IPS-18c (cell line): ENCODE results near the gene TTC38.
"Not testable (repeated sequence)": the region's sequence is repeated elsewhere in the genome, so short reads cannot be mapped to it uniquely, and the experiment has no call there.

Source experiments
- H3K4me3 ChIP-seq: 2 replicates; pipeline ENCODE4 v1.7.0; 2013; ENCODE audit warnings: low read depth, mild to moderate bottlenecking, low read length, moderate library complexity; ENCODE audit not compliant: insufficient read depth
- H3K9me3 ChIP-seq: one replicate; pipeline ENCODE4 v1.6.1; 2013; ENCODE audit warnings: mild to moderate bottlenecking, low read length, moderate library complexity; ENCODE audit not compliant: control insufficient read depth, insufficient read depth

Gene TTC38

DNA sequence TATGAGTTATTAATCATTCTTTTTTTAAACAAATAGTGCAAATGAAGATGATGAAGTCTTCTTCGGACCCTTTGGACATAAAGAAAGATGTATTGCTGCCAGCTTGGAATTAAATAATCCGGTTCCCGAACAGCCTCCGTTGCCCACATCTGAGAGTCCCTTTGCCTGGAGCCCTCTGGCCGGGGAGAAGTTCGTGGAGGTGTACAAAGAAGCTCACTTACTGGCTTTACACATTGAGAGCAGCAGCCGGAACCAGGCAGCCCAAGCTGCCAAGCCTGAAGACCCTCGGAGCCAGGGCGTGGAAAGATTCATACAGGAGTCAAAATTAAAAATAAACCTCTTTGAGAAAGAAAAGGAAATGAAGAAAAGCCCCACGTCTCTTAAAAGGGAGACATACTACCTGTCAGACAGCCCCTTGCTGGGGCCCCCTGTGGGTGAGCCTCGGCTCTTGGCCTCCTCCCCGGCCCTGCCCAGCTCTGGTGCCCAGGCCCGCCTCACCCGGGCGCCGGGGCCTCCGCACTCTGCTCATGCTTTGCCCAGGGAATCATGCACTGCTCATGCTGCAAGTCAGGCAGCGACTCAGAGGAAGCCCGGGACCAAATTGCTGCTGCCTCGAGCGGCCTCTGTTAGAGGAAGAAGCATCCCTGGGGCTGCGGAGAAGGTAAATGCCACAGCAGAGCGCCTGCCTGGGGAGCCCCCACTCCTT, 40.6 kb downstream of the TTC38 start:
- H3K9me3 ChIP-seq = no peaks in the 10 kb centered on the region

GRCh38 chr22:46309526-46310085, 41.8 kb downstream of the TTC38 start:
- Histone ChIP-seq H3K4me3 (no peak overlapping the region), H3K9me3 (no peaks in the 10 kb centered on the region)

More for the DNA sequence above, 40.6 kb downstream of the TTC38 start:
- no peak overlapping the region for H3K4me3 ChIP-seq

DNA sequence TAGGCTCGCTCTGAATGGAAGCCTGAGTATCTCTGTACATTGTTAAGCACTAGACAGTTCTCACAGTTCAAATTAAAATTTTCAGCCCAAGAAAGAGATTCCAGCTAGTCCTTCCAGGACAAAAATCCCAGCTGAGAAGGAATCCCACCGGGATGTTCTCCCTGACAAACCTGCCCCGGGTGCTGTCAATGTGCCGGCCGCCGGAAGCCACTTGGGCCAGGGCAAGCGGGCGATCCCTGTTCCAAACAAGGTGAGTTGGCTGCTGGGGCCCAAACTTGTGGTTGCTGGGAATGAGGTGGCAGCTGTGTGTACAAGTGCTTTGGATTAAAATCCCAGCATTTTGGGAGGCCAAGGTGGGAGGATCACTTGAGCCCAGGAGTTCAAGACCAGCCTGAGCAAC, 44.2 kb downstream of the TTC38 start:
- no peaks in the 10 kb centered on the region for H3K9me3 ChIP-seq

DNA sequence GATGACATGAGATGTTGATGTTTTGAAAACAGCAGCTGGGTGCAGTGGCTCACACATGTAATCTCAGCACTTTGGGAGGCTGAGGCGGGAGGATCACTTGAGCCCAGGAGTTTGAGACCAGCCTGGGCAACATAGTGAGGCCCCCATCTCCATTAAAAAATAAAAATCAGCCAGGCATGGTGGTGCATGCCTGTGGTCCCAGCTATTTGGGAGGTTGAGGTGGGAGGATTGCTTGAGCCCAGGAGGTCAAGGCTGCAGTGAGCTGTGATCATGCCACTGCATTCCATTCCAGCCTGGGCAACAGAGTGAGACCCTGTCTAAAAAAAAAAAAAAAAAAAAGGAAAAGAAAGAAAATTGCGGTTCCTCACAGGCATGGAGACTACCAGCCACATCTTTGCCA, 45.0 kb downstream of the TTC38 start:
- not testable (repeated sequence) for H3K4me3 ChIP-seq, H3K9me3 ChIP-seq

More for the DNA sequence above, 44.2 kb downstream of the TTC38 start:
- H3K4me3 ChIP-seq = no peak overlapping the region

- no peaks in the 10 kb centered on the region for H3K9me3 ChIP-seq
- no peak overlapping the region for H3K4me3 ChIP-seq
Measured at GRCh38 chr22:46315976-46316375, 48.2 kb downstream of the TTC38 start.

- Histone ChIP-seq H3K4me3 (no peak overlapping the region), H3K9me3 (no peaks in the 10 kb centered on the region)
Measured at GRCh38 chr22:46317646-46318045, 49.8 kb downstream of the TTC38 start.

DNA sequence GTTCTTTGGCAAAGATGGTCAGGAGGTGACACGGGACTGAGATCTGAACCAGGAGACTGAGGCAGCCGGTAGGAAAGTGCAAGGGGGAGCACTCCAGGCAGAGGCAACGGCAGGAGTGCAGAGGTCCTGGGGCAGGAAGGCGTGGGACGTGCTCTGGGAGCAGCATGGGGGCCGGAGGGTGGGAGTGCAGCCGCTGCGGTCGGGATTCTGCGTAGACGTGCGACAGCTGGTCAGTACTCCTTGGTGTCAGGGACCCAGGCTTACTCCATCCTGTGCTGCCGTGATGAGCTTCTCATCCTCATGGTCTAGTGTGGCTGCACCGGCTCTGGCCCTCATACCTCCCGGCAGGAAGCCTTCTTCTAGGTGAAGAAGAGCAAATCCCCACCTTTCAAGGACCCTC, 50.8 kb downstream of the TTC38 start:
- Histone ChIP-seq H3K4me3 (no peak overlapping the region), H3K9me3 (no peaks in the 10 kb centered on the region)

DNA sequence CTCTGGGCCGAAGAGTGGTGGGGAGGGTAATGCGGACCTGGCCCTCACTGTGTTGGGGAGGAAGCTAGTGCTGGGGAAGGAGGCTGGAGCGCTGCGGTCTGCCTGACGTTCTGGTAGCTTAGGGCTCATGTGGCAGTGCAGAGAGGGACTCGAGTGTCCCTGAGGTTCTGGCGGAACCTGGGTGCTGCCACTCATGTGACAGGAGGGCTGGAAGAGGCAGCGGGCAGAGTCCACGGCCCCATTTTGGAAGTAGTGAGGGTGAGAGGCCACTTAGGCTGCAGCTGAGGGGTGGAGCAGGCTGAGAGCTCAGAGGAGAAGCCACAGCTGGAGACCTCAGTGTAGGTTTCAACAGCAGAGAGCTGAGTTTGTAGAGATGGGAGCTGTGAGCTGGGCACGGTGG, 51.5 kb downstream of the TTC38 start:
- Histone ChIP-seq H3K9me3 (no peaks in the 10 kb centered on the region), H3K4me3 (no peak overlapping the region)

DNA sequence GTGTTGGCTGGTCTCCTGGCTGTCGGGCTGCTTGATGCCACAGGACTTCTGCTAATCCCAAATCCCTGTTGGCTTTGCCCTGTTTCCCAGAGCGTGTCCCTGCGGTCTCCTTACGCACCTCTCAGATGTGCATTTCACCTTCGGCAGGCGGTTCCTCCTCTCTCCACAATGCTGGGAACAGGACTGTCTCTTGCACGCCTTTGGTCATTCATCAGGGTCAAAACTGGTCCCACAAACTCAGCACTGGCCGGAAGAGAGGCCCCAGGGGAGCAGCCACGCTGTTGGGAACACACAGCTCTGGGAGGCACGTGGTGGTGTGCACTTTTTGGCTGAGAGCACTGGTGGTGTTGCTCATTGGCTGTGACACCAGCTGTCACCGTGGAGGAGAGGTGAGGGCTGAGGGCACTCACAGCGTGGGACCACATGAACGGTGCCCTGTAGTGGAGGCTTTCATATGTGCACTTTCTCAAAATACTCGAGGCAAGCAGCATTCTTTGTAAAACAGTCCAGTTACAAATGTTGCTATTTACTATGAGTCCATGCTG, 52.4 kb downstream of the TTC38 start:
- Histone ChIP-seq H3K9me3 (no peaks in the 10 kb centered on the region), H3K4me3 (no peak overlapping the region)

GRCh38 chr22:46320716-46321386, 53.0 kb downstream of the TTC38 start:
- Histone ChIP-seq H3K9me3 (no peaks in the 10 kb centered on the region), H3K4me3 (no peak overlapping the region)

DNA sequence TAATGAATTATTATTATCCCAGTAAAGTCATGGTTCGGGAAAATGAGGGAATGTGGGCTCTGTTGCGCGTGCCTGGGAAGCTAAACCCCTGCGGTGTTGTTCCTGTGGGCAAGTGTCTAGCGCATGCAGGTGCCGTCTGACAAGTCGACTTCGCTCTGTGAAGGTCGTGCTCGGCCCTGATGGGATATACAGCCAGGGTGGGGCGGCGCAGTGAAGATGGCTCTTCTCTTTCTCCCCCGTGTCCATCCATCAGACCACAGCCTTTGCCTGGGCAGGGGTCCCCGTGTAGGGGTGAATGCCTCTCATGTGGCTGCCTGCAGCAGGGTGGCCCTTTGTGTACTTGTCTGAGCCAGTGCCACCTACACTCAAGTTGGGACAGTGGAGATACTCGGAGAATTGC, 54.9 kb downstream of the TTC38 start:
- H3K4me3 ChIP-seq = no peak overlapping the region
- no peaks in the 10 kb centered on the region for H3K9me3 ChIP-seq

GRCh38 chr22:46323162-46323561, 55.4 kb downstream of the TTC38 start:
- no peak overlapping the region for H3K4me3 ChIP-seq
- H3K9me3 ChIP-seq = no peaks in the 10 kb centered on the region

GRCh38 chr22:46326066-46326680, 58.4 kb downstream of the TTC38 start:
- Histone ChIP-seq H3K4me3 (no peak overlapping the region), H3K9me3 (no peaks in the 10 kb centered on the region)

- Histone ChIP-seq H3K4me3 (no peak overlapping the region), H3K9me3 (no peaks in the 10 kb centered on the region)
Measured at GRCh38 chr22:46327691-46328465, 60.1 kb downstream of the TTC38 start.

GRCh38 chr22:46328797-46329196, 61.0 kb downstream of the TTC38 start:
- no peak overlapping the region for H3K4me3 ChIP-seq
- no peaks in the 10 kb centered on the region for H3K9me3 ChIP-seq

DNA sequence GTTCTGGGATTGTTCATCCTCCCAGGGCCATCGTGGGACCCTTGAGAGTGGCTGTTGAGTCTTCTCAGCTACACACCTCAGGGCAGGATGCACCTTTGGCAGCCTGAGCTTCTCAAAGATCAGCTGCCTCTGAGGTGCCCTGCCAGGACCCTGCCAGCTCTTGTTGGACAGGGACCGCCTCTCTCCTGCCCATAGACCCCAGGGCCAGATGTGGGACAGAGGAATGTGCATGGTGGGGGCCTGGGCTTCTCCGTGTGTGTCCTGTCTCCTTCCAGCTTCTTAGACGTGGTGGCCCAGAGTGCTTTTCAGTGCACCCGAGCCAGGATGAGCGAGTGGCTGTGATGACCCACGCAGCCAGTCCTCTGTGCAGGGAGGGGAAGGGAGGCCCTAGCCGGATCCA, 61.8 kb downstream of the TTC38 start:
- Histone ChIP-seq H3K9me3 (no peaks in the 10 kb centered on the region), H3K4me3 (no peak overlapping the region)

DNA sequence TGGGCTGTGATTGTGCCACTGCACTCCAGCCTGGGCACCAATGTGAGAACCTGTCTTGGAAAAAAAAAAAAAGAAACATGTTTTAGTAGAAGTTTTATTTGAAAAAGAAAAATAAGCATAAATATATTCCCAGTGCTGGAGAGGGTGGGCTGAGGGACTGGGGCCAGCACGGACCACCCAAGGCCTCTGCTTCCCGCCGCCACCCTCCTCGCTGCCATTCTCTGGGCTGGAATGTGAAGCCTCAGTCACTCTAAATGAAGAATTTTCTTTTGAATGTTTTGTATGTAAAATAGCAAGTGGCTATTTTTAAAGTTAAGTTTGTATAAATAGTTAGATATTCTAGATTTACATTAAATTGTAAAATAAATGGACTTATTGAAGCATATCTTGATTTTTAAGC, 62.6 kb downstream of the TTC38 start:
- H3K9me3 ChIP-seq = no peaks in the 10 kb centered on the region
- H3K4me3 ChIP-seq = no peak overlapping the region
